ENCODE measurements around the gene POLD4.
"Not testable (repeated sequence)": the region's sequence is repeated elsewhere in the genome, so short reads cannot be mapped to it uniquely, and the experiment has no call there.

Gene POLD4

GRCh38 chr11:67354075-67355022, 1.0 kb upstream of the POLD4 start:
- FAIRE-seq (peak; percentile 78), DNase-seq (ENCODE audit: low spot score) (peak; percentile 96)

- DNase-seq (ENCODE audit: low spot score): peak; percentile 40
These were observed 615 bp downstream of the POLD4 start for GRCh38 chr11:67352546-67353316.

GRCh38 chr11:67351275-67352005, 1.9 kb downstream of the POLD4 start:
- FAIRE-seq: no peak
- peak; percentile 66 for DNase-seq (ENCODE audit: low spot score)

More at GRCh38 chr11:67352546-67353316, 615 bp downstream of the POLD4 start:
- no peak for FAIRE-seq

GRCh38 chr11:67349928-67350465, 3.3 kb downstream of the POLD4 start:
- DNase-seq (ENCODE audit: low spot score) (no peak), FAIRE-seq (no peak)

GRCh38 chr11:67349457-67349856, 3.9 kb downstream of the POLD4 start:
- DNase-seq (ENCODE audit: low spot score) (no peak), FAIRE-seq (no peak)

- FAIRE-seq: no peak
- no peak for DNase-seq (ENCODE audit: low spot score)
These were observed 4.3 kb downstream of the POLD4 start for GRCh38 chr11:67349036-67349435.

- DNase-seq (ENCODE audit: low spot score) (no peak), FAIRE-seq (no peak)
These were observed 5.2 kb downstream of the POLD4 start for GRCh38 chr11:67347964-67348749.

GRCh38 chr11:67345920-67346819, 7.2 kb downstream of the POLD4 start:
- FAIRE-seq (no peak), DNase-seq (ENCODE audit: low spot score) (peak; percentile 25)

- DNase-seq (ENCODE audit: low spot score) (no peak), FAIRE-seq (no peak)
These were observed 8.0 kb downstream of the POLD4 start for GRCh38 chr11:67345247-67345919.

- no peak for DNase-seq (ENCODE audit: low spot score)
- no peak for FAIRE-seq
These were observed 9.1 kb downstream of the POLD4 start for GRCh38 chr11:67344264-67344663.

- no peak for FAIRE-seq
- DNase-seq (ENCODE audit: low spot score): no peak
These were observed 16.1 kb downstream of the POLD4 start for GRCh38 chr11:67337257-67337656.

GRCh38 chr11:67332081-67332691, 21.2 kb downstream of the POLD4 start:
- FAIRE-seq: no peak
- no peak for DNase-seq (ENCODE audit: low spot score)

GRCh38 chr11:67323526-67323925, 29.8 kb downstream of the POLD4 start:
- DNase-seq (ENCODE audit: low spot score) (no peak), FAIRE-seq (no peak)

- FAIRE-seq (no peak), DNase-seq (ENCODE audit: low spot score) (no peak)
These were observed 31.3 kb downstream of the POLD4 start for GRCh38 chr11:67322049-67322448.

GRCh38 chr11:67321313-67321871, 32.0 kb downstream of the POLD4 start:
- FAIRE-seq: no peak

GRCh38 chr11:67320691-67321090, 32.7 kb downstream of the POLD4 start:
- no peak for FAIRE-seq

More at GRCh38 chr11:67321313-67321871, 32.0 kb downstream of the POLD4 start:
- no peak for DNase-seq (ENCODE audit: low spot score)

GRCh38 chr11:67320011-67320410, 33.3 kb downstream of the POLD4 start:
- DNase-seq (ENCODE audit: low spot score) (no peak), FAIRE-seq (no peak)

More at GRCh38 chr11:67320691-67321090, 32.7 kb downstream of the POLD4 start:
- DNase-seq (ENCODE audit: low spot score): no peak

- FAIRE-seq; DNase-seq (ENCODE audit: low spot score): not testable (repeated sequence)
These were observed 34.5 kb downstream of the POLD4 start for GRCh38 chr11:67318876-67319275.
